AG10803 (cell line): ENCODE results near the gene GALNTL6.
A peak's percentile ranks its signal among the peaks of the same experiment; 100 is the strongest.

Experiments used
- DNase-seq: peaks from one replicate; pipeline ENCODE4 v3.0.0; 2010; ENCODE audit warnings: low read depth
- H3K4me3 ChIP-seq: 2 replicates; pipeline ENCODE4 v1.5.1; 2011; ENCODE audit warnings: mild to moderate bottlenecking, low read length, control low read depth
- CTCF ChIP-seq: conservative IDR thresholded peaks from 2 replicates; pipeline ENCODE4 v1.5.1; 2011; ENCODE audit warnings: mild to moderate bottlenecking, low read length, control low read depth, inconsistent platforms

GALNTL6 gene

DNA sequence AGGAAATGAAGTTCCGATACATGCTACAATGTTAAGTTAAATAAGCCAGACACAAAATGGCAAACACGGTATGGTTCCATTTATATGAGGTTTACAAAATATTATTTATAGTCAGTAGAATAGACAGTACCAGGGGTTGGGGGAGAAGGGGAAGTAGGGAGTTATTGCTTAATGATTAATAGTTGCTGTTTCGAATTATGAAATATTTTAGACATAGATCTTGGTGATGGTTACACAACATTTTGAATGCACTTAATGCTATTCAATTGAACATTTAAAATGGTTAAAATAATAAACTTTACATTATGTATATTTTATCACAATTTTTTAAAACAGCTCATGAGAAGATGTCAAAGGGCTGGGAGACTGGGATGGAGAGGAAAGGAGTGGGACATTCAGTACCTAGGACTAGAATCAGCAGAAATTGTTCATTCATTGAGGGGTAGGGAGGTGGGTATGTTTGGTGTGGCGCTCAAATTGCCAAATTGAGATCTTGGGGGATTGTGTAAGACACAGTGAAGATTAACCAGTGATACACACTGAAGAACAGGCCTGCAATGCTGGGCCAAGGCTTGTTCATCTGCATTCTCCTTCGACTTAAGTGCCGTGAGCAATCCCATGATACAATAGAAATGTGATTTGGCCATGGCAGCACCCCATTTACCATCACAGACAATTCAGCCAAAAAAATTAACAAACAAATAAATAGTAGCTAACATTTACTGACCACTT lies 1189.8 kb downstream of the GALNTL6 start:
- H3K4me3 ChIP-seq = no peak overlapping the region
- no peak for DNase-seq
- TF ChIP-seq CTCF = no peak

DNA sequence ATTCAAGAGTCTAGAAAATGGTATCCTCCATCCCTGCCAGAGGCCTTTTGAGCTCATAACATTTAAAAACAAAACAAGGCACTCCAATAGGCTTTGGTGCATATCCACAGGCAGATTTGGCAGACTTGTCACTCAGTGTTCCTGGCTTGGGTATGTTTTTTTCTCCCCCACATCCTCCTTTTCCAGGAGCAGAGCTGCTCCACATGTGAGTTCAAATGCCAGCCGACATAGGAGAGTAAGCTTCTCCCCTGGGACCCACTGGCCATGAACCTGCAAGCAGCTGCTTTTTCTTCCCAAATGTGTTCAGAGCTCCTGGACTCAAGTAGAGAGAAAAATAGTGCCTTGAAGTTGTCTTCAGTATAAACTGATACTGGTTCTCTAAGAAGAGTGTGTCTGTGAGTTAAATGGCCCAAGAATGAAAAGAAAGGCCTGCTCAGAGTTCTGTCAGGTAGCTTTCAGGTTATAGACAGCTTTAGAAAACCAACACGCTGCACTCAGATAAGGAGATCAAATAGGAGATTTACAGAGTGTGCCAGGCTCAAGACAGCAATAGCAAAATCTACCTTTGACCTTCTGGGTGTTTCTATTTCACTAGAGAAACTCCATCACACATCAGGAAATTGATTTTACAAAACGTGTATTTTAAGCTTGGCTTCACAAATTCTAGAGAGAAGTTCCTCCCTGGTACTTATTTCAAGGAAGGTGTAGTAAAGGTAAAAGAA lies 1192.9 kb downstream of the GALNTL6 start:
- no peak for TF ChIP-seq CTCF
- DNase-seq = no peak
- no peak overlapping the region for H3K4me3 ChIP-seq

GRCh38 chr4:173008436-173008835 lies 1195.2 kb downstream of the GALNTL6 start:
- DNase-seq = no peak
- no peak overlapping the region for H3K4me3 ChIP-seq
- TF ChIP-seq CTCF = no peak

DNA sequence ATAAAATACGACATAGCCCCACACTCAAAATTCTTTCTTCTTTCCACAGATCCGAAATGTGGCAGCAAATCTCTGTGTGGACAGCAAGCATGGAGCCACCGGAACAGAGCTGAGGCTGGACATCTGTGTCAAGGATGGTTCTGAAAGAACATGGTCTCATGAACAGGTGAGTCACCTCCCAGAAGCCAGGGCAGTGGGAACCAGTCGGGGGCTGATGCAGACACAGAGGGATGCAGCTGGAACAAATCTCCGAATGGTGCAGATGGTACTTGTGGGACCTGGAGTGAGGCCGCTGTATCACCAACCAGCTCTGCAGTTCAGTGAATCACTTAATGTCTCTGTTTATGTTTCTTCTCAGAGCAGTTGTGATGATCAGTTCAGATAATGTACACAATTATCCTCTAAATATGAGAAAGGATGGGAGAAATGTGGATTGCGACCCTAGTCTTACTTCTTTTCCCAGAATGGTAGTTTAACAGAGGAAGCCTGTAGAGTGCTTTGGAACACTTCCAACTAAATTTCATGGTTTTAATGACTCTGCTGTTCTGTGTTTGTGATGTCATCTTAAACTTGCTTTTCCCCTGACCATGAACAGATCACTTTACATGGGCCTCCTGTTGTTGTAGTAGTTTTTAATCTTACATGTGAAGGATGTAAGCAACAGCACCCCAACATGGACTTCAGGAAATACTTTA lies 1196.1 kb downstream of the GALNTL6 start:
- H3K4me3 ChIP-seq = no peak overlapping the region
- no peak for DNase-seq
- no peak for TF ChIP-seq CTCF

DNA sequence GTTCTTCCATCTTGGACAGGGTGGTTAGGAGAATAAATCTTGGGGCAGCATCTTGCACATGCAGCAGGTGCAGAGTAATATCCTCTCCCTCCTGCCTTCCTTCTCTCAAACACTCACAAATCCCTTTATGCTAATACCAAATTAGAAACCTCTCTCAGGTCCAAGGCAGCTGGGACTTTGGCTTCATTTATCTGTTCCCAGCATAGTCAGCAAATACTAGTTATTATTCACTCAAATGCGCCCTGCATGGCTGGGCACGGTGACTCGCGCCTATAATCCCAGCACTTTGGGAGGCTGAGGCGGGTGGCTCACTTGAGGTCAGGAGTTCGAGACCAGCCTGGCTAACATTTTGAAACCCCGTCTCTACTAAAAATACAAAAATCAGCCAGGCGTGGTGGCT lies 1199.4 kb downstream of the GALNTL6 start:
- no peak for DNase-seq
- no peak for TF ChIP-seq CTCF
- H3K4me3 ChIP-seq = no peak overlapping the region

- TF ChIP-seq CTCF = peak; percentile 73
- peak; percentile 30 for DNase-seq
- H3K4me3 ChIP-seq = no peak overlapping the region
Measured at GRCh38 chr4:173013232-173013930, 1200.2 kb downstream of the GALNTL6 start.
